GM18505 (cell line): ENCODE measurements around the gene DMWD.
A peak's percentile ranks its signal among the peaks of the same experiment; 100 is the strongest.

ENCODE experiments used
- ATAC-seq: cut with Tn5 transposase; IDR thresholded peaks from one replicate; pipeline ENCODE4 v1.9.1; 2021; ENCODE audit not compliant: unreplicated experiment
- POLR2A ChIP-seq: IDR thresholded peaks from 4 replicates; pipeline ENCODE4 v1.6.1; 2011; ENCODE audit warnings: borderline replicate concordance; ENCODE audit not compliant: insufficient read depth, insufficient read length; ENCODE audit errors: extremely low read depth

Gene DMWD

DNA sequence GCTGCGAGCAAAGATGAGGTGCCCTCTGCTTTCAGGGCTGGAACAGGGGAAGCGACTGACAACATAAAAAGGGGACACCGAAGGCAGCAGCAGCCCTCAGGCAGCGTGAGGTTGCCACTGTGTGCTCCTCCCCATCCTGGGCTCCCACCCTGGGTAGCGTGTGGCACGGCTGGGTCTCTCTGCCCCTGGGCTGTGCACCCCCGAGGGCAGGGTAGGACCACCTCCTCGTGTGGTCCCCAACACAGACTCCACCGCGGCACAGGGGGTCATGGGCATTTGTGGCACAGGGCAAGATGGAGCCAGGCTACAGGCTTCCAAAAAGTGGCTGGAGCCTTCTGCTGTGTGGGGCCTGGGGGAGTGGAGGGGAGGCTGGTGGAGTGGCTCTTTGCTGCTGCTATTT is 28.9 kb upstream of the DMWD start:
- TF ChIP-seq POLR2A = no peak
- ATAC-seq = no peak

DNA sequence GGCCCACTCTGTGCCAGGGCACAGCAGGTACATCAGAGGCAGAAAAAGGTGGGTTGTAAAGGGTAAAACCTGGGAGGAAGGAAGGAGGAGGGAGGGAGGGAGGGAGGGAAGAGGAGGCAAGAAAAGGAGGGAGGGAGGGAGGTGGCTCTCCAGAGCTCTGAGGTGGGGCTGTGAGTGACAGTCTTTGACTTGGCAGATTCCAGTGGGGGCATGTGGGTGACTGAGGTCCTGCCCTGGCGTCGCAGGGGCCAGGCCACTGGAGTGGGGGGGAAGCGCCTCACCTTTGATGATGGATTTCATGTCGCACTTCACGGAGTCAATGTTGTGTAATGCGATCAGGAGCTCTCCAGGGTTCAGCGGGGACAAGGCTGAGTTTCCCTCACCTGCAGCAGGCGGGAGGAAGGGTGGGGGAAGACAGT is 28.5 kb upstream of the DMWD start:
- ATAC-seq = no peak
- no peak for TF ChIP-seq POLR2A

DNA sequence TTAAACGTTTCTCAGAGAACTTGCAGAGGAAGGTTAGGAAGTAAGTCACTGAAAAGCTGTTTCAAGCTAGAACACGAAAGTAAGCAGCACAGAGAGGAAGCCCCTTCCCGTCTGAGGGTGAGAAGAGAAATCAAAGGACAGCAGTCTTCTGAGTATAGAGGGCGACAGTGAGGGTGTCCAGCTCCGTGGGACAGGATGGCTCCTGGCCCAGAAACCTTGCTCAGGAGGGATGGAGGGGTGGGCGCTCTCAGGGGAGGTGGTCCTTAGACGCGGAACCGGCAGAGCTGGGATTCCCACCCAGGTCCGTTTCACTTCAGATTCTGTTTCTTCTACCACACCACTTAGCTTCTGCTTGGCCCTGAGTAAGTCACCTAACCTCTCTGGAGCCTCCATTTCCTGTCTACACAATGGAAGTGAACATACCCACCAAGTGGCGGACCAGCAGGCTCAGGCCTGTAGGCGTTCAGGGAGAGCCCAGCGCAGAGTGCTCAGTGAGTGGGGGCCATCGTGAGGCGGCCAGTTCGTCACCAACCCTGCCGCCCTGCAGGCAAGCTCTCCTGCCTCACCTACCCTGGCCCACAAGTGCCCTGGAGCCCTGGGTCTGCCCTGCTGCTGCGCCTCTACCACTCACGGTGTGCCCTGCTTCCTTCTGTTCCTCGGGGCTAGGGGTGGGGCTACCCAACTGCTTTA is 27.9 kb upstream of the DMWD start:
- no peak for TF ChIP-seq POLR2A
- no peak for ATAC-seq

DNA sequence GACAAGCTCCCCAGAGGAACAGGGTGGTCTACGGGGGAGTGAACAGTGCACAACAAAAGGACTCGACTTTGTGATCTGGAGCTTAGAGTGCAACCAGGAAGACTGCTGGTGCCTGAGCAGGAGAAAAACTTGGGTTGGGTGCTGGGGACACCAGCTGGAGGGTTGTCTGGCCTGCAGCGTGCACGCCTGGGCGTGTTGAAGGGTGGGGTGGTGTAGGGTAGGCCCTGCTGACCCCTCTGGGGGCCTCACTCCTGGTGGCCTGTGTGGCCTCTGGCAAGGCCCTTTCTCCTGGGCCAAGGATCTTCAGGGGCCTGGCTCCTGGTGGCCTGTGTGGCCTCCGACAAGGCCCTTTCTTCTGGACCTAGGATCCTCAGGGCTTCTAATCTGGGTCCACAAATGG is 27.1 kb upstream of the DMWD start:
- no peak for ATAC-seq
- no peak for TF ChIP-seq POLR2A

DNA sequence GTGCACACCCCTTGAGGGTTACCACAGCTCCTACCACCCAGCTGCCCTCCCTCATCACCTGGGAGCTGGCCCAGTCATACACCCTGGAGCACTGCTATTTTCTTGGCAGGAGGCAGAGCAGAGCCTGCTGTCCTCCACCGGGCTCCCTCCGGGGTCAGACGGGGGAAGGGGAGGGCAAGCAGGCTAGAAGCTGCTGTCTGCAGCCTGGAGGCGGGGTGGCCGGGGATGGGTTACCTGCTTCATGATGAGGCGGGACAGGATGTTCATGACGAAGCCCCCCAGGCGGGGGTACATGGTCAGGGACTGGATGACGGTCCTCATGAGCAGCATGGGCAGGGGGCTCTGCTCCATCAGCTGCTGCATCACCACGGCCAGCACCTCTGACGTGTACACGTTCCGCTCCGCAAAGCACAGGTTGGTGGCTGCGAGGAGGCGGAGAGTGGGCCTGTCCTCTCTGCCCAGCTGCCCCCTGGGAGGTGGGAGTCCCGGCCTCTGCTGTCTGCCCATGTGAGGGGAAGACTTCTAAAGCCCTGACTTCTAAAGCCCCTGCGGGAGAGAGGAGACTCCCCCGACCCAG is 25.2 kb upstream of the DMWD start:
- TF ChIP-seq POLR2A = no peak
- ATAC-seq = no peak

DNA sequence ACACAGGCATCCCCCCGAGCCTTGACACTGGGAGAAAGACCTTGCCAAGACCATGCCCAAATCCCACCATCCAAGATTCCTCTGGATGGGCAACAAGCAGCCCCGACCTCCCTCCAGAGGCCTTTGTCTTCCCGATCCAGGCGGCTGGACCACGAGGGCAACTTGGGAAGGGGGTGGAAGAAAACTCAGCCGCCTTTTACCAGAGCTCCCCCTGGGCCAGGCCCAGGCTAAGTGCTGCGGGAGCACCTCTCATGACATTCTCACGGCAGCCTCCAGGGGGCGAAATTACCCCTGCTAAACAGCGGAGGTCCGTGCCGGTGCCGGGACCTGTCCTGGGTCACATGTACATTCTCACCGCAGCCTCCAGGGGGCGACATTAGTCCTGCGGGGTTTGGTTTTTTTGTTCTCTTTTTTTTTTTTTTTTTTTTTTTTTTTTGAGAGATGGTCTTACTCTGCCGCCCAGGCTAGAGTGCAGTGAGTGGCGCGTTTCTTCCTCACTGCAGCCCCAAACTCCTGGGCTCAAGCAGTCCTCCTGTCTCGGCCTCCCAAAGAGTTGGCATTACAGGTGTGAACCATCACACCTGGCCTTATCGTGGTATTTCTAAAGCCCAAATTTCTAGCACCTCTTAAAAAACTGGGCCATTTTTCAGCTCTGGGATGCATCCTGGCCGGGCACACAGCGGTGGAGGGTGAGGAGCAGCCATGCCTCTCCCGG is 24.5 kb upstream of the DMWD start:
- peak; percentile 58 for ATAC-seq
- TF ChIP-seq POLR2A = no peak

DNA sequence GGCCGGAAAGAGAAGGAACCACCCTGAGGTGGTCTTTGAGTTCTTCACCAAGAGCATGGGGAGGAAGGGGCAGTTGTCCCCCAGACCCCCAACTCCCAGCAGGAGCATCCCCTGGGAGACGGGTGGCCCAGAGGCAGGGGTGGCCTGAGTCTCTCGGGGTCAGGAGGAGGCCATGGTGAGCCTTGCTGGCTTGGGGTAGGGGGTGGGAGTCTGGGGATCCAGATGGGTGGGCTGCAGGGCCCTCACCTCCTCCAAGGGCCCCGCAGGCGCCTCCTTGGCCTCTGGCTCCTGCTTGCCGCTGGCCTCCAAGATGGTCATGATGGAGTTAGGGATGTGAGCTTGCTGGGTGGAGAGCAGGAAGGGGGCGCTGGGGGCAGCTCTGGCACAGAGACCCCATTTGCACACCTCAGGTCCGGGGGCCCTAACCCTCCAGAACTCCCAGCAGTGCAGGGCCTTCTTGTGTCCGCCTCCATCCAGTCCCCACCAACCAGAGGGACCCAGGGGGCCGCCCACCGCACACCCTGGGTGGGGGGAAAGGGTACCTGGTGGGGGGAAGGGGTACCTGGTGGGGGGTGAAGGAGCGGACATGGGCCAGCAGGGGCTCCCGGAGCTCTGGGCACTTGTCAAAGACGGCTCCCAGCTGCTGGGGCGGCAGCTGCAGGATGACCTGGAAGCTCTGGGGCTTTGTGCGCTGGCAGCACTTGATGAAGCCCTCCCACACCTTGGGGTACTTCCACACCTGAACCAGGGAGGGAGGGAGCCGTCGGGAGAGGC is 23.8 kb upstream of the DMWD start:
- ATAC-seq = no peak

DNA sequence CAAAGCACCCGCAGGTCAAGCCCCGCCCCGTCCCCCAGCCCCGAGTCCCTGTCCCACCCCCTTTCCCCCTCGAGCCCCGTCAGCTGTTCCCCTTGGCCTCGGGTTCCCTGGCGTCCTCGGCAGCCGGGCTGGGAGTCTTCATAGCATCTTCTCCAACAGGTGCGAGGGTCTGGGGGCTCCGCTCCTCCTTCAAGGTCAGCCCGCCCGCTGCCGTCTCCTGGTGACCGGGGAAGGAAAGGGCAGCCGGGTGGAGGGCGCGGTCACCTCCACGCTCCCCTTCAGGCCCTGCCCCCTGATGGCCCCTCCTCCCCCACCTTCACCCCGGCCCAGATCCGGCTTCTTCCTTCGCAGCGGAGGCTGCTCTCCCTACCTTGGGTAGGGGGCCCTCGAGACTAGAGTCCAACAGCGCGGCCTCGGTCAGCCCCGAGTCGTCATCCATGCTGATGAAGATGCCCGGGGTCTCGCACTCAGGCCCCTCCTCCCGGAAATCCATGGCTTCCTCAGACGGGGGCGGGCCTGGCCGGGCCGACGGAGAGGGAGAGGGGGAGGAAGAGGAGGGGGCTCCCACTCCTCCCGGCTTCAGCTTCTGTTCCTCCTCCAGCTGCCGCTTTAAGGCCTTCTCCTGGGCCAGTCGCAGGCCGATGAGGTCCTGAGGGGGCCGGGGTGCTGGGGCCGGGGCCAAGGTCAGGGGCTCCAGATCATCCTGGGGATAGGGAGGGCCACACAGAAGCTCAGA is 23.0 kb upstream of the DMWD start:
- ATAC-seq = no peak
- TF ChIP-seq POLR2A = no peak

More for the DNA sequence above, 23.8 kb upstream of the DMWD start:
- TF ChIP-seq POLR2A = no peak

DNA sequence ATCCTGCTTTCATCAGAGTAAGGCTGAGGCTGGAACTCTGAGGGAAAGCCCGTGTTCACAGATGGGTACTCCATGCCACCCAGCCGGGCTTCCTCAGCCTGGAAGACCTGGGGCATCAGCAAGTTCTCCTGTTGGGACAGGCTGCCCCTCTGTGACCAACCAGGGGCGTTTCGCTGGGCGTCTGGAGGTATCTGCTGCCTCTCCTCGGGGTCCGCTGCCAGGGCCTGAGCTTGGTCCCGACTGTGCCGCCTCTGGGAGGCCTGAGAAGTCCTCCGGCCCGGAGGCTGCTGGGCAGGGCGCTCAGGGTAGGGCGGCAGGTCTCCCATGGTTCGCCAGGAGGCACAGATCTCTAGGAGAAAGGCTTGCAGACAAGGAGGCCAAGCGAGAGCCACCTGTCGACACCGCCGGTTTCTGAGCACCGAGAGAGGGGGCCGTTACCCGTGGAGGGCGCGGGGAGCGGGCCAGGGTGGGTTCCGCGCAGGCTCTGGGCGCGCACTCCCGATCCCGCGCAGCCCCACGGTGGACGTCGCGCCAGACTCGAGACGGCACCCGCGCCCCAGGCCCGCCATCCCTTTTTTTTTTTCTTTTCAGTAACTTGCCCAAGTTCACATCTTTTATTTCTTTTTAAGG is 22.3 kb upstream of the DMWD start, which contains the start of gene RSPH6A:
RSPH6A (minus strand) TSS at position 458 of the 630 bp plus-strand sequence; CDS start at position 326, 132 bp downstream.
- no peak for TF ChIP-seq POLR2A
- no peak for ATAC-seq

DNA sequence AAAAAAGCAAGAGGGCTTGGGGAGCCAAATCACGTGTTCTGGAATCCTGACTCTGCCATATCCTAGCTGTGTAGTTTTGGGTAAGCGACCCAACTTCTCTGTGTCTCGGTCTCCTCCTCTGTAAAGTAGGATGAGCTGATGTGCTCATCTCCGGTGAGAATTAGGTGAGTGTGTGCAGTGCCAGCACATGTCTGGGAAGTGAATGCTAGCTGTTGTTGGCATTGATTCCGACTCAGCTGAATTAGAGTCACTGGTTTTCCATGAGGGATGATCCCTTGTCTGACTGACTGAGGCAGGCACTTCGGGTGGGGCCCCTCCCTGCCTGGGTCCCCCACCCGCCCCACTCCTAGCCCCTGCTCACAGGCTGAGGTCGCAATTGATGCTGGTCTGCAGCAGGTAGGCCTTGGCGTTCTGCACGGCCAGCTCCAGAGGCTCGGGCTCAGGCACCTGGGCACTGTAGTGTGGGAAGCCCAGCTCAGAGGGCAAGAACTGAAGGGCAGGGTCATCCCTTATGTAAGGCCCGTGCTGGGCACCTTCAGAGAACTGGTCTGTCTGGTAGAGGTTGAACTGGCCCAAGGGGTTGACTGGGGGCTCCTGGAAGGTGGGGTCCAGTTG is 21.6 kb upstream of the DMWD start:
- no peak for TF ChIP-seq POLR2A
- ATAC-seq = no peak

DNA sequence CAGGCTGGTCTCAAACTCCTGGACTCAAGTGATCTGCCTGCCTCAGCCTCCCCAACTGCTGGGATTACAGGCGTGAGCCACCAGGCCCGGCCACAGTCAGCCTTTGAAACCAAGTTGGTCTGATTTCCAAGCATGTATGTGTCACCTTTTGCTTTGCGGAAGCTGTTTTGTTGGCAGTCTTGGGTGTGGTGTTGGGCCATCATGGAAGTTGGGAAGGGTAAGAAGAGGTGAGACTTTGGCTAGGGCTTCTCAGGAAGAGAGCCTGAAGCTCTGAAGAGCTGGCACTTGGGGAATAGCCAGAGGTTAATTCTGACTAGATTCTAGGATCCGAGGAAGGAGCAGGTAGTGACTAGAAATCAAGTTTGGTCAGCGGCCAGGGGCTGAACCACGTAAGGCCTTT is 19.7 kb upstream of the DMWD start:
- no peak for TF ChIP-seq POLR2A
- no peak for ATAC-seq

DNA sequence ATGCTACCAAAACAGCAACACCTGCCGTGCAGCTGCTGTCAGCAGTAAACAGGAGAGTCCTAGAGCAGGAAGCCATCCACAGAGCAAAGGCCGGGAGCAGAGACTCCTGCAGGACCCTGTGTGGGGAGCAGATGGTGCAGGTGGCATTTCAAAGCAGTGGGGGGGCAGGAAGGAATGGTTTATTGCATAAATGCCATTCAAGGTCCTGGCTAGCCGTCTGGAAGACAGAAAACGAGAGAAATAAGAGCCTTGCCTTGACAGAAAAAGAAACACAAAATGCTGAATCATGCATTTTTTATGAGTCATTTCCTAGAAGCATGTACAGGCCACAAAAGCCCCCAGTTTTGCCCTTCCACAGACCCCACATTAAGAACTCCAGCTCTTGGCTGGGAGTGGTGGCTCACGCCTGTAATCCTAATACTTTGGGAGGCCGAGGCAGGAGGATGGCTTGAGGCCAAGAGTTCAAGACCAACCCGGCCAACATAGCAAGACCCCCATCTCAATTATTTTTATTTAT is 17.1 kb upstream of the DMWD start:
- ATAC-seq = no peak
- TF ChIP-seq POLR2A = no peak
